Stimulated activated CD8-positive, alpha-beta memory T cell treated with anti-CD3 and anti-CD28 coated beads, Interleukin-4, amount 100 ng/mL, for 24 hours (primary cell): ENCODE data around the gene PTN.
"Not testable (repeated sequence)": the region's sequence is repeated elsewhere in the genome, so short reads cannot be mapped to it uniquely, and the experiment has no call there.

Experiments
- DNase-seq: peaks from one replicate; pipeline ENCODE4 v3.0.0-alpha.2; 2020; ENCODE audit warnings: low read depth

PTN gene

DNA sequence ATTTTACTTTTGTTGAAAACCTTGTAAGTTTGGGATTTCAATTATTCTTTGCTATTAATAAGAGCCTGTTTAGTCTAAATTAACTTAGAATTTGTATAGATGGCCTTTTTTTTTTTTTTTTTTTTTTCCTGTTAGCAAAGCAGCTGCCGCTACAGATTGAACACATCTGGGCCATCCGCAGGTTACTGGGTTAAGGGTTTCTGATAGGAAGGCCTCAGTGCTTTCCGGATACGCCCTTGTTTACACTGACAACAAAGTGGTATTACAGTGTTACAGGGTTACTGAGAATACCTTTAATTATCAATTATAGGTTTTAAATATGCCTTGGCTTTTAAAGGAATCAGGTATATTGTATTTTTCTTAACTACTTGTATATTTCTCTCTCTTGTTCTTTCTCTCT lies 76.8 kb downstream of the PTN start:
- no peak for DNase-seq

DNA sequence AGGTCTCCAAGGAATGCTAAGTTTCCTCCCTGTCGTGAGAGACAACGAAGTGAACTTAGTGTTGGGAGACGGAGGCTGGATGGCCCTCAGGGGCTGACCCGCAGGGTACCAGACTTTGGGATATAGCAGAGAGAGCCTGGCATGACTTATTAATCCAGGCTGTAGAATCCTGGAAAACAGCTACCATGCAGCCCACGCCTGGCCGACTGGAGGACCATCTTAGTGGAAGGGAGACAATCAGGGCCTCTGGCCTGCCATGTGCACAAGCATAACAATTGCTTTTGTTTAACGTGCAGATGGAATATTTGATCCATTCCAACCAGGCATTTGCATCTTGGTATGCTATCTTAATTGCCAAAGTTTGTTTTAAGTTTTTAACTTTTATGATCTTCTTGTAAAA lies 78.1 kb downstream of the PTN start:
- DNase-seq = not testable (repeated sequence)

DNA sequence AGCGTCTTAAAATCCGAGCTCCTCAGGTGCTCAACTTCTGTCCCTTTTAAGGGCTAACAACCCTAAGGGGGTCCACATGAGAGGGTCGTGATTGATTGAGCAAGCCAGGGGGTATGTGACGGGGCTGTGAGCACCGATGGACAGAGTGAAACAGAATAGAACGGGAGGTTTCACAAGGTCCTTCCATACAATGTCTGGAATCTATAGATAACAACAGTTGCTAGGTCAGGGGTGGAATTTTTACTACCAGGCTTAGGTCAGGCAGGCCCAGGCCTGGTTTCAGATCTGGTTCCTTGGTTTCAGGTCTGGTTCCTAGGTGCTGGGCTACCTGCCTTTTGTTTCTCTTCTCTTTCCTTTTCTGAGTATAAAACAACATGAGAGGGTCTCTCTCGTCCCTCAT lies 80.9 kb downstream of the PTN start:
- no peak for DNase-seq

DNA sequence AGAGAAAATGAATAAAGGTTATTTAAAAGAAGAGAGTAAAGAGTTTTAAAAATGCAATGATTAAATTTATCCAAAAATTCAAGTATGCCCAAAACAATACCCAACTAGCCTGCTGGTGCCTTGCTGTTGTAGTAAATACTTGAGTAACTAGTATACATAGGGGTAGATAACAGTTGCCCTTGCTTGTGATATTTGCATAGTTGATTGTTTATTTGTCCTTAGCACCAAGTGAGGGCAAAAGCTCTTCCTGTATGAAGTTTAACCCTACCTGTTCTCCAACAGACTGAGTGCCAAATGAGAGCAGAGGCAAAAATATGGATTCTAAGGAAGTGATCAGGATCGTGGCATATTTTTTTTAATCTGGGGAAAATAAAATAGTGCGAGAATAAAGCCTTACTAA lies 85.0 kb downstream of the PTN start:
- DNase-seq = no peak

DNA sequence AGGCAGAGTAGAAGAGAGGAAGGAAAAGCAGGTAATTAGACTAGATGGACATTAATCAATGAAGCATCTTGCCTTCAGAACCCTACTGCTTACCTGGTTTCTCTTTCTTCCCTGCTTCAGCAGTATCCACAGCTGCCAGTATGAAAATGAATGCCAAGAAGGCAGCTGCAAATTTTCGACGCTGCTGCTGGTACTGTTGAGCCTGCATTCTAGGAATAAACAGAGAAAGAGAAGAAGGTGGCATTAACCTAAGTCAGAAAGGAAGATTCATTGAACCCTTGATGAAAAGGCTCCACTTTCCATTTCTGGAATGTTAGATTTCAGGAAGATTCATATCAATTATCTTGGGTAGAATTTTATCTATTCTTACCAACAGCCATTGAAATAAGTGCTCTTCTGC lies 88.8 kb downstream of the PTN start:
- no peak for DNase-seq

DNA sequence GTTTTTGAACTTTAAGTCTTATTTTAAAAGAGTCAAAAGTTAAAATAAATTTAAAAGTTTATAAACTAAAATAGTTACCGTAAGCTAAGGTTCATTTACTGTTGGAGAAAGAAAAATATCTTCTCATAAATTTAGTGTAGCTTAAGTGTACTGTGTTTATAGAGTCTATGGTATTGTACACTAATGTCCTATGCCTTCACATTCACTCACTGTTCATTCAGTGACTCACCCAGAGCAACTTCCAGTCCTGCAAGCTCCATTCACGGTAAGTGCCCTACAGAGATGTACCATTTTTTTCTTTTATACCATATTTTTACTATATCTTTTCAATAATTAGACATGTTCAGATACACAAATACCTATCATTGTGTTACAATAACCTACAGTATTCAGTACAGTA lies 97.6 kb downstream of the PTN start:
- DNase-seq = no peak

DNA sequence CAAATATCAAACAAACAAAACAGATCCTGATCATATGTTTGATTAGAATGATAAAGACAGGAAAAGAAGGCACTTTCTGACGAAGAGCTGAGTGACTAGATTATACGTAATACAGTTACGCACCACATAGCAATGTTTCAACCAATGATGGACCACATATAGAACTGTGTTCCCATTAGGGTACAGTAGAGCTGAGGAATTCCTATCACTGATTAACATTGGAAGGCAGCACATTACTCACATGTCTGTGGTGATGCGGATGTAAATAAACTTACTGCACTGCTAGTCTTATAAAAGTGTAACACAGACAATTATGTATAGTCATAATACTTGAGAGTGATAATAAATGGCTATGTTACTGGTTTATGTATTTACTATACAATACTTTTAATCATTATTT lies 98.3 kb downstream of the PTN start:
- no peak for DNase-seq

DNA sequence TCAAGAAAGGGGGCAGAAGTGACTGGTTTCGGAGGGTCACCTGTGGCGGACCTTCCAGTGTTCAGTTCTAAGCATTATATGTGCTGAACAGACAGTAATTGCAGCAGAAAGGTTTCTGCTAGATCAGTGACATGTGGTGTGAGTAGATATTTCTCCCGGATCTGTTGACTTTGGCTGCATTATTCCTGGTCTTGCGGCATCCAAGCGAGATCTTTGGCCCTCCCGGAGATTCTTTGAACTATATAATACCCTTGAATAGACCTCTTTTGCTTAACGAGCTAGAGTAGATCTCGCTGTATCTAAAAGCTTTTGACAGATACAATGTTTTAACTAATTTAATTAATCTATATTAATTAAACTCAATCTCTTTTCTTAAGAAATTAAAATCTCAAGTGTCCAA lies 99.8 kb downstream of the PTN start:
- no peak for DNase-seq

DNA sequence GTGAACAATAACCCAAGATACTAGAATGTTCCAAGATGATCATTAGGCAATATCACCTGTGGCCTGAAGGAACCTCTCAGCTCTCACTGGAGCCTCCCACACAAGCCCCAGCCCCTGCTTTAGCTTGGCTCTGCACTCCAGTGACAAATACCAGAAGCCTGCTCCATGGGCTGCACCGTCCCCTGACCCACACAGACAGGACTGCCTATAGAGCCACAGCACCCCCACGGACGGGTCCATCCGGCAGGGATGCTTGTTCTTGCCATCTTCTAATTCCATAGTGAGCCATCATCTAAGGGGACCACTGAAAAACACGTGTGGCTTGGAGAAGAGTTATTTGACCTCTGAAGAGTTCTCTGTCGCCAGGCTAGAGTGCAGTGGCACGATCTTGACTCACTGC lies 100.9 kb downstream of the PTN start:
- DNase-seq = no peak

DNA sequence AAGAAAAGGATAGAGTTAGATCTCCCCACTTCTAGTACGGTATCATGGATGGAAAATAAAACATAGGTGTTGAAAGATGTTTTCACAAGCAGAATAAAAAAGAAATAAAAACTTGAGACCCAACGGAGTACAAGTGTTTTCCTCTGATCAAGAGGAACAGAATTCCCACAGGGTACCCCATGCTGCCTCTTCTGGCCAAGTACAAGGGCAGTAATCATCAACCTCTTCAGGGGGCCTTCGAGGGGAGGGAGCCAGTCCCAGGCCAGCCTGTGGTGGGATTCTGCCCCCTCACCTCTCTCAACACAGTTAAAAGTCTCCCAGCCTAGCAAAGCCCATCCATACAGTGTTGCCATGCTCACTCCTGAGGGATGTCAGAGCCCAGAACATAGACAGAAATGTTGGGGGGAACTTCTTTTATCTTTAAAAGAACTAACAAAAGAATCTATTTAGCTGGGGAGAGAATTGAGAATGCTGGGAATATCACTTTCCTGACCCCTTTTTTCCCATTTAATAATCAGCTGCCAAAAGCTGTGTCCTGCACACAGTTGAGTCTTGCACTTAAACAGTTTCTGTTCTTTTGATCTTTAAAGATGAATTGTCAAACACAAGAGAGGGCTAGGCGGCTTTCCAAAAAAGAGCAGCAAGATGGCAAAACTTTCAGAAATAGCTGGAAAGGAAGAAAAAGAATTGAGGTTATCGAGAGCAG lies 101.7 kb downstream of the PTN start:
- DNase-seq = no peak

DNA sequence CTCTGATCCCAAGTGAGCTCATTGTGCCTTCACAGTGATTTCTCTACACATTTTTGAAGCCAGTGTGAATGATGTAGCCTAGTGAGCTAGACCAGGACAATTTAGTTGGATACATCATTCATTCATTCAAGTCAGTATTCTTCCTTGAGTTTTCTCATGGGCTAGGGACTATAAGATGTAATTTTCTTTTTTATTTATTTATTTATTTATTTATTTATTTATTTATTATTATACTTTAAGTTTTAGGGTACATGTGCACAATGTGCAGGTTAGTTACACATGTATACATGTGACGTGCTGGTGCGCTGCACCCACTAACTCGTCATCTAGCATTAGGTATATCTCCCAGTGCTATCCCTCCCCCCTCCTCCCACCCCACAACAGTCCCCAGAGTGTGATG lies 104.3 kb downstream of the PTN start:
- not testable (repeated sequence) for DNase-seq

DNA sequence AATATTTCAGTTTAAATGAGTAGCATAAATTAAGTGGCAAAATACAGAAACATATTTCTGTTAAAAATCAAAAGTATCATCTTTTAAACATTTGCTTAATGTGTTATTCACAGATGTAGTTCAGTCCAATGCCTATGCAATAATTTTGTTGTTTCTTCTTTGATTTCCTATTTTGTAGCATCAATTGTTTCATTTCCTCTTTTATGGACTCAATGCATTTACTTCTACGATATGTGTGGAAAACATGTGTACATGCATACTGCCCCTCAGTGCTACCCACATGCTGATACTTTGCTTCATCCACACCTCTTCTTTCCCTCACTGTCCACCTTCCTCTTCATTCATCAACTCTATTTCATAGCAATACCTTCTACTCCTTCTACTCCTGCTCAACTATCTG lies 108.1 kb downstream of the PTN start:
- no peak for DNase-seq

DNA sequence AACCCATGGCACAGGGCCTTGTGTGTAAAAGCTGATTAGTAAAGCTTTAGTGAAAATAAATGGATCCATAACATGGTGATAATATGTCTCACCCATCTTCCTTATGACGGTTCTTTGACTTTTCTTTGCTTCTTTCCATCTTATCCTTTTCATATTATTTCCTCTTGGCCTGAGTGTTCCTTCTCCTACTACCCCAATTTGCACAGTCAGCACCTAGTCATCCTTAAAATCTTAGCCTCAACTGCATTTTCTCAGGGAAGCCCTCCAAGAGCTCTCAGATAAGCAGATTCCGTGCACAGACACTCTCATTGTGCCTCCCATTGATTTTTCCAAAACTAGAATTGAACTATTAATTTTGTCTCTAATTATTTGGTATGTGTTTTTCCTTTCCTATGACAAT lies 112.4 kb downstream of the PTN start:
- no peak for DNase-seq

DNA sequence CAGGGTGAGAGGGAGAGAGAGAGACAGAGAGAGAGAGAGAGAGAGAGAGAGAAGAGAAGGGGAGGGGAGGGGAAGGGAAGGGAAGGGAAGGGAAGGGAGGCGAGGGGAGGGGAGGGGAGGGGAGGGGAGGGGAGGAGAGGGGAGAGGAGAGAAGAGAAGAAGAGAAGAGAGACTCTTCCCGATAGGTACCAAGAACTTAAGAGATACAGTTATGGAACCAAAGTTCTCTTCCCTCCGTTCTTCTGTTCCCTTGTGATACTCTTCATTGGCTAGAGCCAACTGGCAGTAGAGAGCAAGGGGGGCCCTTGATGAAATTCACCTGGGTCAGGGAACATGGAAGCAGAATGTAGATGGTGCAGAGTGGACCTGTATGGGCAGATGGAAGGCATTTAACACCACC lies 122.1 kb downstream of the PTN start:
- DNase-seq = no peak

DNA sequence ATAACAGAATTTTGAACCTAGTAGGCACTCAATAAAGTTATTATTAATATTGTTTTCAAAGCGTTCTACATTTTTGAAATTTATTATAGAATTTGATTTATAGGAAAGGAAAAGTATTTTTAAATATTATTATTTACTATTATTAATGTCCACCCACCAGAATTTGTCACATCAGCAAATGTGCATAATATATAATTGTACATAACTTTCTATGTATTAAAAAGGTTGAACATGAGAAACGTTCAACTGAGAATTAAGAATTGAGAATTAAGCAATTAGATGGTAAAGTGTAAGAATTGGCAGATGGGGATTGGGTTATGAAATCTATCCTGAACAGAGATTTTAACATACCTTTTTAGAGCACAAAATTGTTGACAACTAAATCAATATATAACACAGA lies 129.8 kb downstream of the PTN start:
- DNase-seq = no peak

DNA sequence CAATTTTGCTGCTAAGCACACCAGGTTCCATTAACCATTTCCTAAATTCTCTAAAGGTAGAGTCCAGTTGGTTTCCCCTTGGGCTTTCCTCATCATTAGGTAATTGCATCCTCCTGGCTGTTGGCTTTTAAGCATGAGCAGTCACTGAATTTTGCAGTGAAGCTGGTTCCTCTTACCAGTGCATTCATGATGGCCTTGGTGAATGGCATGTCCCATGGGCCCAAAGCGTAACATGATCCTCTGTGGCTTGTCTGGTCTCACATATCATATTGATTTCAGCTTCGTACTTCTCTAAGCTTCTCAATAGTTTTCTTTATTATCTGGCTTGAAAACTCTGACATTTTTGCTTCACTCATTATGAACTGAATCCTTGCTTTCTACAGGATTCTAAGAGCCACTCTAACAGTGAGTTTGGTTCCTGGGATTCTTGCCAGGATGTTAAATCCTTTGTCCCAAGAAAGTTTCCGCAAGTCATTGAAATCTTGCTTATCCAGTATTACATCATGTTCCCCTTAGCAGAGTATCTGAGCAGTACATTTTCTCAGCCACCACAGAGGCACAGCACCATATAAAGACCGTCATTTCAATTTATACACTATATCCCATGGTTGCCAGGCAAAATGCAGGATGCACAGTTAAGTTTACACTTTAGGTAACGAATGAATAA lies 134.2 kb downstream of the PTN start:
- DNase-seq = no peak

DNA sequence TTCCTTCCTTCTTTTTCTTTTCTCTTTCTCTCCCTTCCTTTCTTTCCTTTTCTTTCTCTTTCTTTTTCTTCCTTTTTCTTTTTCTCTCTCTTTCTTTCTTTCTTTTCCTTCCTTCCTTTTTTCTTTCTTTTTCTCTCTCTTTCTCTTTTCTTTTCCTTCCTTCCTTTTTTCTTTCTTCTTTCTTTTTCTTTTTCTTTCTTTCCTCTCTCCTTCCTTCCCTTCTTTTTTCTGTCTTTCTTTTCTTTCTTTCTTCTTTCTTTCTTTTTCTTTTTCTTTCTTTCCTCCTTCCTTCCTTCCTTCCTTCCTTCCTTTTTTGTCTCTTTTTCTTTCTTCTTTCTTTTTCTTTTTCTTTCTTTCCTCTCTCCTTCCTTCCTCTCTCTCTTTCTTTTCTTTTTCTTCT lies 136.8 kb downstream of the PTN start:
- no peak for DNase-seq

DNA sequence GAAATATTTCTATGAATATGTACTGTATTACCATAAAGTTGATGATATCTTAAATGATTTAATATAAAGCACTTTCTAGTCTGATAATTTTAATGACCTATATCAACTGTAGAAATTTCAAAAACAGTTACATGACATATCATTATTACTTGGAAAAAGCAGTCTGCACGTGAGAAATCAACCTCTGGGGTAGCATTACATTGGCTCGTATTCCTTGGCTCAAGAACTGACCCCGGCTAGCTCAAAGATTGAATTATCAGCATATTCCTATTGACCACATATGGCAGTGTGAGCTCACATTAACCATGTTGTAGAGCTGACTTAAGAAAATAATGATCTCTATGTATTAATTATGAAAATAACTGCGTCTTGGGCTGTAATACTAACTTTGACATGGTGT lies 139.3 kb downstream of the PTN start:
- no peak for DNase-seq

DNA sequence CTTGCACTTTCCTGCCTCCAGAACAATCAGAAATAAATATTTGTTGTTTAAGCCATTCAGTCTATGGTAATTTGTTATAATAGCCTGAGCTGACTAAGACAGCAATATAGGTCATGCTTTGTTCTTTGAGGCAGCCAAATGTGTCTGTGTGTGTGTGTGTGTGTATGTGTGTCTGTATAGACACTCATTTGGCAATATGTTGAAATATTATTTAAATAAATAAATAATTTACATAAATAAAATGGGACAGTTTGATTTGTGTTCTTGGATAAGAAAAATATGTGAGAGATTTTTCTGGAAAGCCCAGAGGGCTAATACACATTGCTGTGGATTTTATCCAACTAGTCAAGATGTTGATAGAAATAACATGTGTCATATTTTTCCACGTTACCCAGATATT lies 140.2 kb downstream of the PTN start:
- no peak for DNase-seq

DNA sequence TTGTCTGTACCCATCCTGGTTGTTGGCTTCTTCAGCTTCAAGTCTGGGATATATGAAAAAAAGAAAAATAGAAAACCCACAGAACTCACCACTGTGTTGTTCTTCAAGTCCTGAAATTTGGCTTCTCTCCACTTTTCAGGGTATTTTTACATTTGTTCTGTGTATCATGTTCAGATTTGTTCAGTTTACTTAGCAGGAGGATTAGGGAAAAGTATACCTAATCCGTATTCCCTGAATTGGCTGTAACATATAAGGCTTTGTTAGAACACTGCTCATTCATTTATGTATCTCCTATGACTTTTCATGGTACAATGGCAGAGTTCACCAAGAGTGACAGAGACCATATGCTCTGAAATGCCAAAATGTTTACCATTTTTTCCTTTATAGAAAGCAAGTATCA lies 146.9 kb downstream of the PTN start:
- DNase-seq = no peak

DNA sequence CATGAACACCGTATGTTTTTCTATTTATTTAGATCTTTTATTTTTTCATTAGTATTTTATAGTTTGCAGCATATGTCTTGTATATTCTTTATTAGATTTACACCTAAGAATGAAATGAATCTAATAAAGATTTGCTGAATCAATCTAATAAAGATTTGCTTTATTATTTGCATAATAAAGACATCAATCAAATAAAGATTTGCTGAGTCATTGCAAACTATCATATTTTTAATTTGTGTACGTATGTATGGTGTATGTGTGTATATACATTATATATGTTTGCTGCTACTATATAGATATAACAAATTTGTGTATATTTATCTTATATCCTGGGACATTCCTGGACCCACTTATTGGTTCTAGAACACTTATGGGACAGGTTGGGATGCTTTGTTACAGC lies 147.5 kb downstream of the PTN start:
- no peak for DNase-seq

DNA sequence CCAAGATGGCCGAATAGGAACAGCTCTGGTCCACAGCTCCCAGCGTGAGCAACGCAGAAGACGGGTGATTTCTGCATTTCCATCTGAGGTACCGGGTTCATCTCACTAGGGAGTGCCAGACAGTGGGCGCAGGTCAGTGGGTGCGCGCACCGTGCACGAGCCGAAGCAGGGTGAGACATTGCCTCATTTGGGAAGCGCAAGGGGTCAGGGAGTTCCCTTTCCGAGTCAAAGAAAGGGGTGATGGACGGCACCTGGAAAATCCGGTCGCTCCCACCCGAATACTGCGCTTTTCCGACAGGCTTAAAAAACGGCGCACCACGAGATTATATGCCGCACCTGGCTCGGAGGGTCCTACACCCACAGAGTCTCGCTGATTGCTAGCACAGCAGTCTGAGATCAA lies 161.9 kb downstream of the PTN start:
- not testable (repeated sequence) for DNase-seq
